SK-N-SH treated with all-trans-retinoic acid at 6 μM for 48 hours (cell line): ENCODE measurements around the gene TSSC4.

Source experiments
- ESRRG ChIP-seq: fragments of 250-450 bp; sonication (Bioruptor Pico); IDR thresholded peaks from 2 replicates; pipeline ENCODE4 v1.6.1; 2021; ENCODE audit warnings: mild to moderate bottlenecking
- GLIS3 ChIP-seq: fragments of 250-450 bp; sonication (Bioruptor Pico); IDR thresholded peaks from 2 replicates; pipeline ENCODE4 v1.5.0; 2020; ENCODE audit warnings: mild to moderate bottlenecking, moderate library complexity
- PPARA ChIP-seq: fragments of 250-450 bp; sonication (Bioruptor Pico); IDR thresholded peaks from 2 replicates; pipeline ENCODE4 v1.5.0; 2020; ENCODE audit warnings: mild to moderate bottlenecking, borderline replicate concordance
- SNAI2 ChIP-seq: fragments of 250-450 bp; sonication (Bioruptor Pico); IDR thresholded peaks from 2 replicates; pipeline ENCODE4 v1.5.0; 2020; ENCODE audit warnings: mild to moderate bottlenecking, moderate library complexity
- ZFP3 ChIP-seq: fragments of 250-450 bp; sonication (Bioruptor Pico); IDR thresholded peaks from 2 replicates; pipeline ENCODE4 v1.5.0; 2020; ENCODE audit warnings: mild to moderate bottlenecking, moderate library complexity
- ZFP30 ChIP-seq: fragments of 450-650 bp; formaldehyde crosslinking; IDR thresholded peaks from 2 replicates; pipeline ENCODE4 v1.5.0; 2022; ENCODE audit warnings: mild to moderate bottlenecking, moderate library complexity
- TF ChIP-seq, protein P1 (sequence below): fragments of 250-450 bp; sonication (Bioruptor Pico); IDR thresholded peaks from 2 replicates; pipeline ENCODE4 v1.8.0; 2020; ENCODE audit warnings: mild to moderate bottlenecking, moderate library complexity, borderline replicate concordance
- TF ChIP-seq, protein P2 (sequence below): fragments of 250-450 bp; sonication (Bioruptor Pico); IDR thresholded peaks from 2 replicates; pipeline ENCODE4 v1.8.0; 2021; ENCODE audit warnings: low read depth, mild to moderate bottlenecking, moderate library complexity, borderline replicate concordance
- TF ChIP-seq, protein P3 (sequence below): fragments of 250-450 bp; sonication (Bioruptor Pico); IDR thresholded peaks from 2 replicates; pipeline ENCODE4 v1.5.1; 2020; ENCODE audit warnings: low read depth, mild to moderate bottlenecking, moderate library complexity

DNA sequence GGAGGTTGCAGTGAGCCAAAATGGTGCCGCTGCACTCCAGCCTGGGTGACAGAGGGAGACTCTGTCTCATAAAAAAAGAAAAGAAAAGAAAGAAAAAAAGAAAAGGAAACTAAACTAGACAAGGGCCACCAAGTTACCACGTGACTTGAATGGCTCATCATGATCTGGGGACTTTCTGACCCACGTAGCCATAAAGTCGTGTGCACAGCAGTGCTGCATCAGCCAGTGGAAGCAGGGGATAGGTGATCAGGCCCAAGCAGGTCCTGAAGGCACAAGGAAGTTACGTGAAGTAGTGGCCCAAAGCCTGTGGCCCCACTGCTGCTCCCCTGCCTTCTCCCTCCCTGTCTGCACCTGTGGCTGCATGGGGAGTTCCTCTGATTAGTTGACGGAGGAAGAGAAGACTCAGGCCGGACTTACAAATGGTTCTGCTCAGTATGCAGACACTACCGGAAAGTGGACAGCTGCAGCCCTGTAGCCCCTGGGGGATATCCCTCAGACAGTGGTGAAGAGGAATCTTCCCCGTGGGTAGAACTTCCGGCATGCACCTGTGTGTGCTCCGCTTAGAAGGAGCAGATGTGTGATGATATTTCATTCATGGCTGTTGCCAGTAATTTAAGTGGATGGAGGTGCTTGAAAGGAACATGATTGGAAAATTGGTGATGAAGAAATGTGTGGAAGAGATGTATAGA lies 41.7 kb upstream of the TSSC4 start:
- TF ChIP-seq ZFP30 (CRISPR knock-in tag): no peak
- TF ChIP-seq ZFP3 (CRISPR knock-in tag): no peak
- TF ChIP-seq, protein P1, sequence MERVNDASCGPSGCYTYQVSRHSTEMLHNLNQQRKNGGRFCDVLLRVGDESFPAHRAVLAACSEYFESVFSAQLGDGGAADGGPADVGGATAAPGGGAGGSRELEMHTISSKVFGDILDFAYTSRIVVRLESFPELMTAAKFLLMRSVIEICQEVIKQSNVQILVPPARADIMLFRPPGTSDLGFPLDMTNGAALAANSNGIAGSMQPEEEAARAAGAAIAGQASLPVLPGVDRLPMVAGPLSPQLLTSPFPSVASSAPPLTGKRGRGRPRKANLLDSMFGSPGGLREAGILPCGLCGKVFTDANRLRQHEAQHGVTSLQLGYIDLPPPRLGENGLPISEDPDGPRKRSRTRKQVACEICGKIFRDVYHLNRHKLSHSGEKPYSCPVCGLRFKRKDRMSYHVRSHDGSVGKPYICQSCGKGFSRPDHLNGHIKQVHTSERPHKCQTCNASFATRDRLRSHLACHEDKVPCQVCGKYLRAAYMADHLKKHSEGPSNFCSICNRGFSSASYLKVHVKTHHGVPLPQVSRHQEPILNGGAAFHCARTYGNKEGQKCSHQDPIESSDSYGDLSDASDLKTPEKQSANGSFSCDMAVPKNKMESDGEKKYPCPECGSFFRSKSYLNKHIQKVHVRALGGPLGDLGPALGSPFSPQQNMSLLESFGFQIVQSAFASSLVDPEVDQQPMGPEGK (CRISPR knock-in tag): no peak
- TF ChIP-seq, protein P2, sequence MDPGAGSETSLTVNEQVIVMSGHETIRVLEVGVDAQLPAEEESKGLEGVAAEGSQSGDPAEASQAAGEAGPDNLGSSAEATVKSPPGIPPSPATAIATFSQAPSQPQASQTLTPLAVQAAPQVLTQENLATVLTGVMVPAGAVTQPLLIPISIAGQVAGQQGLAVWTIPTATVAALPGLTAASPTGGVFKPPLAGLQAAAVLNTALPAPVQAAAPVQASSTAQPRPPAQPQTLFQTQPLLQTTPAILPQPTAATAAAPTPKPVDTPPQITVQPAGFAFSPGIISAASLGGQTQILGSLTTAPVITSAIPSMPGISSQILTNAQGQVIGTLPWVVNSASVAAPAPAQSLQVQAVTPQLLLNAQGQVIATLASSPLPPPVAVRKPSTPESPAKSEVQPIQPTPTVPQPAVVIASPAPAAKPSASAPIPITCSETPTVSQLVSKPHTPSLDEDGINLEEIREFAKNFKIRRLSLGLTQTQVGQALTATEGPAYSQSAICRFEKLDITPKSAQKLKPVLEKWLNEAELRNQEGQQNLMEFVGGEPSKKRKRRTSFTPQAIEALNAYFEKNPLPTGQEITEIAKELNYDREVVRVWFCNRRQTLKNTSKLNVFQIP (CRISPR knock-in tag): no peak
- no peak for TF ChIP-seq ESRRG (CRISPR knock-in tag)
- no peak for TF ChIP-seq GLIS3 (CRISPR knock-in tag)
- TF ChIP-seq, protein P3, sequence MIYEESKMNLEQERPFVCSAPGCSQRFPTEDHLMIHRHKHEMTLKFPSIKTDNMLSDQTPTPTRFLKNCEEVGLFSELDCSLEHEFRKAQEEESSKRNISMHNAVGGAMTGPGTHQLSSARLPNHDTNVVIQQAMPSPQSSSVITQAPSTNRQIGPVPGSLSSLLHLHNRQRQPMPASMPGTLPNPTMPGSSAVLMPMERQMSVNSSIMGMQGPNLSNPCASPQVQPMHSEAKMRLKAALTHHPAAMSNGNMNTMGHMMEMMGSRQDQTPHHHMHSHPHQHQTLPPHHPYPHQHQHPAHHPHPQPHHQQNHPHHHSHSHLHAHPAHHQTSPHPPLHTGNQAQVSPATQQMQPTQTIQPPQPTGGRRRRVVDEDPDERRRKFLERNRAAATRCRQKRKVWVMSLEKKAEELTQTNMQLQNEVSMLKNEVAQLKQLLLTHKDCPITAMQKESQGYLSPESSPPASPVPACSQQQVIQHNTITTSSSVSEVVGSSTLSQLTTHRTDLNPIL (CRISPR knock-in tag): no peak
- TF ChIP-seq PPARA (CRISPR knock-in tag): no peak
- no peak for TF ChIP-seq SNAI2 (CRISPR knock-in tag)
